Osteoblast (primary cell): ENCODE data around the gene PHF20. TPM values are rescaled to one million over a fixed set of nuclear protein-coding genes. Genes with fewer than 3 reads are reported as not detected.

Experiments
- DNase-seq: peaks from one replicate; pipeline ENCODE4 v3.0.0; 2011; ENCODE audit warnings: low spot score, mixed read lengths; ENCODE audit not compliant: insufficient read length; ENCODE audit errors: missing footprints
- H2AFZ ChIP-seq: 2 replicates; pipeline ENCODE4 v1.6.0; 2011; ENCODE audit warnings: mild to moderate bottlenecking, low read length
- H3K27ac ChIP-seq: 2 replicates; pipeline ENCODE4 v1.5.1; 2011; ENCODE audit warnings: mild to moderate bottlenecking, low read depth, low read length, moderate library complexity
- H3K27me3 ChIP-seq: 2 replicates; pipeline ENCODE4 v1.6.0; 2012; ENCODE audit warnings: mild to moderate bottlenecking, control low read depth, inconsistent platforms, low read length, moderate library complexity; ENCODE audit not compliant: insufficient read depth
- H3K36me3 ChIP-seq: 2 replicates; pipeline ENCODE4 v1.5.1; 2011; ENCODE audit warnings: mild to moderate bottlenecking, low read length, control low read depth, moderate library complexity; ENCODE audit not compliant: insufficient read depth
- H3K4me1 ChIP-seq: 2 replicates; pipeline ENCODE4 v1.5.1; 2011; ENCODE audit warnings: mild to moderate bottlenecking, low read length, control low read depth, moderate library complexity; ENCODE audit not compliant: insufficient read depth
- H3K4me2 ChIP-seq: 2 replicates; pipeline ENCODE4 v1.6.0; 2011; ENCODE audit warnings: mild to moderate bottlenecking, low read length; ENCODE audit not compliant: insufficient read depth
- H3K4me3 ChIP-seq: fragments of 200-600 bp; sonication (generic); 3 replicates; pipeline ENCODE4 v1.5.1; 2012; ENCODE audit warnings: mild to moderate bottlenecking, low read length, inconsistent platforms; ENCODE audit not compliant: insufficient read depth
- H3K79me2 ChIP-seq: 2 replicates; pipeline ENCODE4 v1.6.0; 2012; ENCODE audit warnings: mild to moderate bottlenecking, low read length, control low read depth, inconsistent platforms; ENCODE audit not compliant: insufficient read depth
- H3K9me3 ChIP-seq: 2 replicates; pipeline ENCODE4 v1.5.1; 2011; ENCODE audit warnings: low read depth, low read length, control low read depth
- H4K20me1 ChIP-seq: 2 replicates; pipeline ENCODE4 v1.6.0; 2012; ENCODE audit warnings: mild to moderate bottlenecking, low read length, control low read depth; ENCODE audit not compliant: insufficient read depth
- total RNA-seq: library from RNA; depleted of rRNA; stranded (reverse); fragments of >200 nt; gene quantifications from 2 replicates; pipeline ENCODE4 v1.2.3, GENCODE V29; 2012
- TF ChIP-seq, protein P1 (sequence below): IDR thresholded peaks from 2 replicates; pipeline ENCODE4 v1.5.1; 2011; ENCODE audit warnings: mild to moderate bottlenecking, low read depth, low read length, moderate library complexity; ENCODE audit errors: extremely low read depth

PHF20 gene
- total RNA-seq, 1 donor: 39.1 TPM

DNA sequence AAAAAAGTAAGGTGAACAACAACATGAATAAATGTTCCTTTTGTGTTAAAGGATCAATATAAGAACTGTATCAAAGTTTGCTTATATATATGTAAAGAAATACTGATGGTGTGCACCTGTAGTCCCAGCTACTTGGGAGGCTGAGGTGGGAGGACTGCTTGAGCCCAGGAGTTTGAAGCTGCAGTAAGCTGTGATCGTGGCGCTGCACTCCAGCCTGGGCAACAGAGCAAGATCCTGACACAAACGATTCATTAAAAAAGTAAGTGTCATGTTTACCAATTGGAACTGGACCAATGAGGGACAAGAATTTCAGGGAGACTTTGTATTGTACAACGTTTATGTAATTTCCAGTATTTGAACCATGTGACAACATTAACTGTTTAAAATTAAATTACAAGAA, 5.0 kb upstream of the PHF20 start:
- TF ChIP-seq, protein P1, sequence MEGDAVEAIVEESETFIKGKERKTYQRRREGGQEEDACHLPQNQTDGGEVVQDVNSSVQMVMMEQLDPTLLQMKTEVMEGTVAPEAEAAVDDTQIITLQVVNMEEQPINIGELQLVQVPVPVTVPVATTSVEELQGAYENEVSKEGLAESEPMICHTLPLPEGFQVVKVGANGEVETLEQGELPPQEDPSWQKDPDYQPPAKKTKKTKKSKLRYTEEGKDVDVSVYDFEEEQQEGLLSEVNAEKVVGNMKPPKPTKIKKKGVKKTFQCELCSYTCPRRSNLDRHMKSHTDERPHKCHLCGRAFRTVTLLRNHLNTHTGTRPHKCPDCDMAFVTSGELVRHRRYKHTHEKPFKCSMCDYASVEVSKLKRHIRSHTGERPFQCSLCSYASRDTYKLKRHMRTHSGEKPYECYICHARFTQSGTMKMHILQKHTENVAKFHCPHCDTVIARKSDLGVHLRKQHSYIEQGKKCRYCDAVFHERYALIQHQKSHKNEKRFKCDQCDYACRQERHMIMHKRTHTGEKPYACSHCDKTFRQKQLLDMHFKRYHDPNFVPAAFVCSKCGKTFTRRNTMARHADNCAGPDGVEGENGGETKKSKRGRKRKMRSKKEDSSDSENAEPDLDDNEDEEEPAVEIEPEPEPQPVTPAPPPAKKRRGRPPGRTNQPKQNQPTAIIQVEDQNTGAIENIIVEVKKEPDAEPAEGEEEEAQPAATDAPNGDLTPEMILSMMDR: no peak
- no peak overlapping the region for H3K4me3 ChIP-seq
- no peaks in the 10 kb centered on the region for H3K36me3 ChIP-seq
- DNase-seq: no peak
- peaks cover 27% of the 10 kb centered on the region for H3K4me1 ChIP-seq
- H3K9me3 ChIP-seq: no peaks in the 10 kb centered on the region
- no peak overlapping the region for H3K4me2 ChIP-seq
- no peak overlapping the region for H2AFZ ChIP-seq
- no peaks in the 10 kb centered on the region for H4K20me1 ChIP-seq
- H3K27ac ChIP-seq: no peak overlapping the region
- H3K79me2 ChIP-seq: no peaks in the 10 kb centered on the region
- no peaks in the 10 kb centered on the region for H3K27me3 ChIP-seq

DNA sequence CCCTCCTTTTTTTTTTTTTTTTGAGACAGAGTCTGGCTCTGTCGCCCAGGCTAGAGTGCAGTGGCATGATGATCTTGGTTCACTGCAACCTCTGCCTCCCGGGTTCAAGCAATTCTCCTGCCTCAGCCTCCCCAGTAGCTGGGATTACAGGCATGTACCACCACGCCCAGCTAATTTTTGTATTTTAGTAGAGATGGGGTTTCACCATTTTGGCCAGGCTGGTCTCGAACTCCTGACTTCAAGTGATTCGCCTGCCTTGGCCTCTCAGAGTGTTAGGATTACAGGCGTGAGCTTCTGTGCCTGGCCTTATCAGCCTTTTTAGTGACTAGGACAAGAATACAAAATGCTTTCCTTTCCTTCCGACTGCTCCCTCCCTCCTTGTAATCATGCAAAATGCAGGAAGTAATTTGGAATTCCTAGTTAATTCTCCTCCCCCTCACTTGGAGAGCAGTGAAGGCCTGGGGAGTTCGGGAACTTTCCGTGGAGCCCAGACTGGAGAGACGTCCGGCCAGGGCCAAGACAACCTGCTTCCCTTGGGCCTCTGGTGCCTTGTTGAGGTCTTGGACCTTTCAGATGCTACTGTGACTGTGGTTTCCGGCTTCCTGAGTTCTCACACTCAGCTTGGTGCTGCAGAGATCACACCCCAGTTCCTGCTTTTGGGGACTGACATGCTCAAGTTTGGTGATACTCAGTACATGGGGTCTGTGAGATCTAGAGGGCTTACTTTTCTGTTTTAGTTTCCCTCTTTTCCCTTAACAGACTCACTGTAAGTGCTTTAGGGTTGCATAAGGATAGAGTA, 3.9 kb upstream of the PHF20 start:
- peak overlapping the region; percentile 83 for H2AFZ ChIP-seq

DNA sequence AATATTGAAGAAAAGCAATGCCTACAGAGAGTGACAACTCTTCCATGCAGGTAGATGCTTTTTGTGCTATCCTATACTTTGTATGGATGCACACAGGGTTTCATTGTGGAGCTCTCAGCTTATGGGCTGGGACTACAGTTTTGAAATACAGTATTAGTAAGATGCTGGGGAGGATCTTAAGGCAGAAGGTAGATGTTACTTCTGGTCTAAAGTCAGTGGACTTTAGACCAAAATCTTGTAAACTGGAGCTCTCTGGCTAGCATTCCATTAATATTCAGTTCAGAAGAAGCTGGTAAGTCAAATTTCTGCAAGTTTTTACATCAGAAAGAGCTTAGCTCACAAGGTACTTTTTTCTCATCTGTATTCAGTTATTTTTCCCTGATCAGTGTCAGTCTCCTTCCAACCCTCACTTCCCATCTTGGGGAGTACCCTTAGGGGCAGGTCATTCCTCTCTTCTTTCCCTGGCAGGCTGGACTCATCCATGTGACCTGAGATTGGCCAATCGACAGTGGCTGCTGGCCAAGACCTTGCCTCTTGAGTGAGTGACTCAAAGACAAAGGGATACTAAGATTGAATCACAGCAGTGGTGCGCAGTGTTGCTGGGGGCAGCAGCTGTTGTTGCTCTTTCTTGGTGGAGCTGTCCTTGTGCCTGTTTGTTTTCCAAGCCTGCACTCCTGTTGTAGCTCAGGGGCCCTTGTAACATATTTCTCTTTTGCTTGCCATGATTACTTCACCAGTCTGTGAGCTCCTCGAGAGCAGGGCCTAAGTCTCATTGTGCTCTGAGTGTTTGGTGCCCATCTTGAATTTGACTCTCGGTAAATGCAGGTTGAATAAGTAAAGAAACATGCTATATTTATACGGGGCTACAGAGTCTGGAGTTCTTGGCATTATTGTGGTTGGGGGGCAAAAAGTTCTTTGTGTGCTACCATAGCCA, 2.8 kb upstream of the PHF20 start:
- H3K4me2 ChIP-seq: peak overlapping the region; percentile 59
- H3K4me1 ChIP-seq: peaks cover 37% of the 10 kb centered on the region
- H2AFZ ChIP-seq: peak overlapping the region; percentile 67
- no peaks in the 10 kb centered on the region for H4K20me1 ChIP-seq
- H3K9me3 ChIP-seq: no peaks in the 10 kb centered on the region
- H3K79me2 ChIP-seq: peaks cover 19% of the 10 kb centered on the region
- peak; percentile 96 for DNase-seq
- H3K27me3 ChIP-seq: no peaks in the 10 kb centered on the region
- peak overlapping the region; percentile 93 for H3K27ac ChIP-seq
- TF ChIP-seq, protein P1: no peak
- no peaks in the 10 kb centered on the region for H3K36me3 ChIP-seq
- no peak overlapping the region for H3K4me3 ChIP-seq

More for the DNA sequence above, 3.9 kb upstream of the PHF20 start:
- H3K27ac ChIP-seq: peak overlapping the region; percentile 93
- no peaks in the 10 kb centered on the region for H3K36me3 ChIP-seq
- H3K4me1 ChIP-seq: peaks cover 31% of the 10 kb centered on the region
- no peaks in the 10 kb centered on the region for H3K27me3 ChIP-seq
- peak overlapping the region; percentile 59 for H3K4me2 ChIP-seq
- DNase-seq: peak; percentile 80
- H3K4me3 ChIP-seq: no peak overlapping the region
- TF ChIP-seq, protein P1: no peak
- no peaks in the 10 kb centered on the region for H3K9me3 ChIP-seq
- H3K79me2 ChIP-seq: peaks cover 8% of the 10 kb centered on the region
- H4K20me1 ChIP-seq: no peaks in the 10 kb centered on the region

DNA sequence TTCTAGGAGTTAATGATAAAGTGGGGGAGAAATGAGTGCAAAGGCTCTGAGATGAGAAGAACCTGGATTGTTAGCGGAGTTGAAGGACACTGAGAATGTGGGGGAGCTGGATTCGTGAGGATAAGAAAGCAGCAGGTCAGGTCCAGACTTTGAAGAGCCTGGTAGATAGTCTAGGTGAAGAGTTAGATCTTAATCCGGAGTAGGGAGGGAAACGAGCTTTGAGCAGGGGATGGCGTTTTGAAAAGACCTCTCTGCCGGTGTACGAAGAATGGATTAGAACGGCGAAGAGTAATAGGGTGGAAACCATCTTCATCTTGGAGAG, 487 bp upstream of the PHF20 start:
- no peaks in the 10 kb centered on the region for H4K20me1 ChIP-seq
- peaks cover 37% of the 10 kb centered on the region for H3K4me1 ChIP-seq
- H3K27ac ChIP-seq: peak overlapping the region; percentile 93
- H3K4me3 ChIP-seq: peak overlapping the region; percentile 83
- H3K27me3 ChIP-seq: no peaks in the 10 kb centered on the region
- no peak for DNase-seq
- TF ChIP-seq, protein P1: no peak
- H2AFZ ChIP-seq: peak overlapping the region; percentile 79
- peak overlapping the region; percentile 57 for H3K4me2 ChIP-seq
- peaks cover 10% of the 10 kb centered on the region for H3K36me3 ChIP-seq
- no peaks in the 10 kb centered on the region for H3K9me3 ChIP-seq
- H3K79me2 ChIP-seq: peaks cover 41% of the 10 kb centered on the region
